WTC11 (cell line): Measurements from ENCODE around the gene LIFR. TPM values are rescaled to one million over a fixed set of nuclear protein-coding genes. Genes with fewer than 3 reads are reported as not detected.
"Not testable (repeated sequence)": the region's sequence is repeated elsewhere in the genome, so short reads cannot be mapped to it uniquely, and the experiment has no call there.

Experiments used
- ATAC-seq: fragments of 200-7000 bp; cut with Tn5 transposase; 2 replicates; pipeline ENCODE4 v1.10.0; 2021; ENCODE audit warnings: mild to moderate bottlenecking, moderate library complexity
- CTCF ChIA-PET: fragments of 300-600 bp; sonication (Branson Sonifier 250); formaldehyde crosslinking; loops from one replicate; lab custom pipeline; 2021; ENCODE audit warnings: antibody characterized with exemption; lab: Charles Lee
- POLR2A ChIA-PET: fragments of 350-600 bp; sonication (Branson Sonifier 250); formaldehyde crosslinking; loops from one replicate; lab custom pipeline; 2021; ENCODE audit warnings: antibody characterized with exemption; lab: Charles Lee
- DNase-seq: peaks from one replicate; pipeline ENCODE4 v3.0.0; 2021; ENCODE audit warnings: low spot score
- H3K27ac Mint-ChIP-seq: 2 replicates; pipeline ENCODE4 v1.8.0; 2021; ENCODE audit warnings: mixed read lengths
- H3K27me3 Mint-ChIP-seq: 2 replicates; pipeline ENCODE4 v1.8.0; 2021; ENCODE audit warnings: low read depth, mild to moderate bottlenecking, moderate library complexity, mixed read lengths
- H3K36me3 Mint-ChIP-seq: 2 replicates; pipeline ENCODE4 v1.8.0; 2021; ENCODE audit warnings: mixed read lengths
- H3K4me1 Mint-ChIP-seq: 2 replicates; pipeline ENCODE4 v1.8.0; 2022; ENCODE audit warnings: mixed read lengths
- H3K4me3 Mint-ChIP-seq: 2 replicates; pipeline ENCODE4 v1.8.0; 2021; ENCODE audit warnings: mild to moderate bottlenecking, moderate library complexity, mixed read lengths
- H3K9me3 Mint-ChIP-seq: 2 replicates; pipeline ENCODE4 v1.8.0; 2021; ENCODE audit warnings: mixed read lengths
- ESRRA ChIP-seq: sonication (generic); formaldehyde crosslinking; IDR thresholded peaks from 2 replicates; pipeline ENCODE4 v1.8.1; 2022; ENCODE audit warnings: mild to moderate bottlenecking, missing genetic modification reagents, borderline replicate concordance
- FOXK1 ChIP-seq: sonication (generic); formaldehyde crosslinking; IDR thresholded peaks from 2 replicates; pipeline ENCODE4 v1.8.0; 2022; ENCODE audit warnings: mild to moderate bottlenecking, moderate library complexity, missing genetic modification reagents
- HMGA2 ChIP-seq: fragments of 250-450 bp; sonication (Bioruptor Pico); IDR thresholded peaks from 2 replicates; pipeline ENCODE4 v1.4.0; 2021; ENCODE audit warnings: mild to moderate bottlenecking, moderate library complexity
- IRF1 ChIP-seq: sonication (generic); formaldehyde crosslinking; IDR thresholded peaks from 2 replicates; pipeline ENCODE4 v1.8.0; 2023; ENCODE audit warnings: missing genetic modification reagents
- NFE2L1 ChIP-seq: sonication (generic); formaldehyde crosslinking; IDR thresholded peaks from 2 replicates; pipeline ENCODE4 v1.8.1; 2023; ENCODE audit warnings: missing genetic modification reagents
- NR1H2 ChIP-seq: sonication (generic); formaldehyde crosslinking; IDR thresholded peaks from 2 replicates; pipeline ENCODE4 v1.9.0; 2021; ENCODE audit warnings: mild to moderate bottlenecking, moderate library complexity, missing genetic modification reagents
- NR3C1 ChIP-seq: sonication (generic); formaldehyde crosslinking; conservative IDR thresholded peaks from 2 replicates; pipeline ENCODE4 v1.8.1; 2023; ENCODE audit warnings: low read depth, mild to moderate bottlenecking, missing genetic modification reagents
- SOX15 ChIP-seq: fragments of 250-450 bp; sonication (Bioruptor Pico); IDR thresholded peaks from 2 replicates; pipeline ENCODE4 v1.9.0; 2021; ENCODE audit warnings: mild to moderate bottlenecking
- SP1 ChIP-seq: sonication (generic); formaldehyde crosslinking; conservative IDR thresholded peaks from 2 replicates; pipeline ENCODE4 v1.8.1; 2022; ENCODE audit warnings: missing genetic modification reagents
- TCF7 ChIP-seq: sonication (generic); formaldehyde crosslinking; IDR thresholded peaks from 2 replicates; pipeline ENCODE4 v1.8.0; 2022; ENCODE audit warnings: mild to moderate bottlenecking, low read depth, missing genetic modification reagents, moderate library complexity
- TEAD1 ChIP-seq: sonication (generic); formaldehyde crosslinking; IDR thresholded peaks from 2 replicates; pipeline ENCODE4 v1.8.0; 2022; ENCODE audit warnings: mild to moderate bottlenecking, missing genetic modification reagents
- ZNF138 ChIP-seq: sonication (generic); formaldehyde crosslinking; conservative IDR thresholded peaks from 2 replicates; pipeline ENCODE4 v1.8.1; 2022; ENCODE audit warnings: mild to moderate bottlenecking, moderate library complexity, missing genetic modification reagents
- ZNF232 ChIP-seq: sonication (generic); formaldehyde crosslinking; IDR thresholded peaks from 2 replicates; pipeline ENCODE4 v1.8.0; 2022; ENCODE audit warnings: mild to moderate bottlenecking, missing genetic modification reagents
- ZNF263 ChIP-seq: sonication (generic); formaldehyde crosslinking; IDR thresholded peaks from 2 replicates; pipeline ENCODE4 v1.8.1; 2022; ENCODE audit warnings: low read depth, mild to moderate bottlenecking, moderate library complexity, missing genetic modification reagents
- ZNF317 ChIP-seq: sonication (generic); formaldehyde crosslinking; IDR thresholded peaks from 2 replicates; pipeline ENCODE4 v1.8.1; 2023; ENCODE audit warnings: low read depth, mild to moderate bottlenecking, moderate library complexity, missing genetic modification reagents, borderline replicate concordance
- ZNF512 ChIP-seq: sonication (generic); formaldehyde crosslinking; IDR thresholded peaks from 2 replicates; pipeline ENCODE4 v1.8.1; 2022; ENCODE audit warnings: missing genetic modification reagents, borderline replicate concordance
- ZSCAN18 ChIP-seq: fragments of 250-450 bp; sonication (Bioruptor Pico); IDR thresholded peaks from 2 replicates; pipeline ENCODE4 v2.1.2; 2022; ENCODE audit warnings: mild to moderate bottlenecking, moderate library complexity
- total RNA-seq: library from RNA; stranded (reverse); gene quantifications from 3 replicates; pipeline ENCODE4 v1.2.3, GENCODE V29; 2021
- TF ChIP-seq, protein P1 (sequence below): fragments of 250-450 bp; sonication (Bioruptor Pico); IDR thresholded peaks from 2 replicates; pipeline ENCODE4 v1.9.0; 2021; ENCODE audit warnings: moderate library complexity, mild to moderate bottlenecking, inconsistent platforms, borderline replicate concordance
- TF ChIP-seq, protein P2 (sequence below): sonication (generic); formaldehyde crosslinking; IDR thresholded peaks from 2 replicates; pipeline ENCODE4 v1.8.0; 2022; ENCODE audit warnings: mild to moderate bottlenecking, missing genetic modification reagents
- TF ChIP-seq, protein P3 (sequence below): fragments of 250-450 bp; sonication (Bioruptor Pico); IDR thresholded peaks from 2 replicates; pipeline ENCODE4 v1.9.0; 2021; ENCODE audit warnings: mild to moderate bottlenecking, borderline replicate concordance

LIFR gene
- total RNA-seq, 1 experiment from 2014 or later = 14.4 TPM

DNA sequence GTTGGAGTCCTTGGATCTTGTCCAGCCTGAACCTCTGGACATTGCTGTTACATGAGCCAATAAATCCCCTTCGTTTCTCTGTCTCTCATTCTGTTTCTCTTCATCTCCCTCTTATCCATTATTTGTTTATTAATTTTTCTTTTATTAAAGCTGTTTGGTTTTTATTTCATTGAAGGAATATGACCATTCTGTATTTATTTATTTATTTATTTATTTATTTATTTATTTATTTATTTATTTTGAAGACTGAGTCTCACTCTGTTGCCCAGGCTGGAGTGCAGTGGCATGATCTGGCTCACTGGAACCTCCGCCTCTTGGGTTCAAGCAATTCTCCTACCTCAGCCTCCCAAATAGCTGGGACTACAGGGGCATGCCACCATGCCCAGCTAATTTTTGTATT lies 10.9 kb upstream of the LIFR start:
- ATAC-seq, H3K9me3 Mint-ChIP-seq, H3K4me3 Mint-ChIP-seq, H3K36me3 Mint-ChIP-seq, DNase-seq, H3K27me3 Mint-ChIP-seq, POLR2A ChIA-PET, H3K27ac Mint-ChIP-seq, H3K4me1 Mint-ChIP-seq: not testable (repeated sequence)
- TF ChIP-seq HMGA2 (CRISPR knock-in tag) = peak; percentile 65; the same call in 1 of the 2 replicates
- CTCF ChIA-PET = interaction anchor here (1.2 kb wide), 1 partner anchor 126 kb away, joined by 3 read pairs; no protein-coding TSS in a partner anchor

GRCh38 chr5:38563624-38564023 lies 7.2 kb upstream of the LIFR start:
- ChIA-PET CTCF (no interaction called here), POLR2A (no interaction called here)
- Mint-ChIP-seq H3K4me3 (no peak overlapping the region), H3K36me3 (no peaks in the 10 kb centered on the region), H3K9me3 (no peaks in the 10 kb centered on the region), H3K27ac (no peak overlapping the region), H3K4me1 (no peaks in the 10 kb centered on the region), H3K27me3 (no peaks in the 10 kb centered on the region; the same call in 1 of the 2 replicates)
- ATAC-seq (no peak), DNase-seq (no peak)
- TF ChIP-seq TEAD1 (no peak), FOXK1 (CRISPR knock-in tag) (no peak), ZNF317 (CRISPR knock-in tag) (no peak), NR3C1 (CRISPR knock-in tag) (no peak), ZNF512 (CRISPR knock-in tag) (no peak), NFE2L1 (CRISPR knock-in tag) (no peak), IRF1 (CRISPR knock-in tag) (no peak), ZNF138 (CRISPR knock-in tag) (no peak), SP1 (CRISPR knock-in tag) (no peak), ZSCAN18 (no peak), ESRRA (no peak), TCF7 (CRISPR knock-in tag) (no peak), ZNF263 (CRISPR knock-in tag) (no peak), HMGA2 (CRISPR knock-in tag) (no peak)
- TF ChIP-seq, protein P1, sequence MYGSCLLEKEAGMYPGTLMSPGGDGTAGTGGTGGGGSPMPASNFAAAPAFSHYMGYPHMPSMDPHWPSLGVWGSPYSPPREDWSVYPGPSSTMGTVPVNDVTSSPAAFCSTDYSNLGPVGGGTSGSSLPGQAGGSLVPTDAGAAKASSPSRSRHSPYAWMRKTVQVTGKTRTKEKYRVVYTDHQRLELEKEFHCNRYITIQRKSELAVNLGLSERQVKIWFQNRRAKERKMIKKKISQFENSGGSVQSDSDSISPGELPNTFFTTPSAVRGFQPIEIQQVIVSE = no peak
- TF ChIP-seq, protein P2, sequence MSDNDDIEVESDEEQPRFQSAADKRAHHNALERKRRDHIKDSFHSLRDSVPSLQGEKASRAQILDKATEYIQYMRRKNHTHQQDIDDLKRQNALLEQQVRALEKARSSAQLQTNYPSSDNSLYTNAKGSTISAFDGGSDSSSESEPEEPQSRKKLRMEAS (CRISPR knock-in tag) = no peak
- TF ChIP-seq, all 79 proteins: peak for 0

DNA sequence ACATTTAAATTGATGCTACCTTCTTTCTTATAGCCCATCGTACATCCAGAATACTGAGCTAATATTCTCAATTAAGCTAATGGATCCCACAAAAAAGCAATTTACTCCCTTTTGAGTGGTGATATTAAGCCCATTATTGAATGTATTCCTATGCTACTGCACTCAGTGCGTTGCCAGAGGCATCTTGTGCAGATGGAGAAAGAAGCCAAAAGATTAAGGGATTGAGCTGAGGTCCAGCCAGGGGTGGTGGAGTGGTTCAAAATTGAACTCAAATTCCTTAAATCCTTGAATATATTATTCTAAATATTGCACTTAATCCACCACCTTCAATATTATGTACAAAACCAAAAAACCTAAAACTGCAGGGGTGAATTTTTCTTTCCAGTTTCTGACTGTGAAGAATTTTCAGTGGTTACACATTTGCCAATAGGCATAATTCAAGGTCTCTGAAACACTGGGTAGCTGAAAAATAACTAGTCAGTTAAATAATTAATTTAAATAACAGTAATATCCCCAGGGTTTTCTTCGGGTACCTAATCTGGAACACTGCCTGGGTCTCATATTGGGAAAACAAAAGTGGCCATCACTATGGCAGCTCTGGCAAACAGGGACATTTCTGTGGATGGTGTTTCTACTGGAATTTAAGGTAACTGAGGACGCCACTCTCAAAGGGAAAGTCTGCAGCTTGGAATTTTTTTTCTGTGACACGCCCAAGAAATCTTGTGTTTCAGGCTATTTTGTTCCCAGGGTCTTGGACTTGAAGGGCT lies 6.2 kb upstream of the LIFR start:
- Mint-ChIP-seq H3K36me3 (no peaks in the 10 kb centered on the region), H3K27ac (no peak overlapping the region), H3K4me3 (no peak overlapping the region), H3K9me3 (no peaks in the 10 kb centered on the region), H3K4me1 (peaks cover 2% of the 10 kb centered on the region), H3K27me3 (peaks cover under 1% of the 10 kb centered on the region; the same call in 1 of the 2 replicates)
- no peak for DNase-seq
- CTCF ChIA-PET = interaction anchor here (0.9 kb wide), 1 partner anchor 121 kb away, joined by 4 read pairs; no protein-coding TSS in a partner anchor
- ATAC-seq = no peak
- POLR2A ChIA-PET = no interaction called here
- TF ChIP-seq SOX15 (CRISPR knock-in tag) = no peak
- TF ChIP-seq ZNF512 (CRISPR knock-in tag) = no peak
- TF ChIP-seq, protein P3, sequence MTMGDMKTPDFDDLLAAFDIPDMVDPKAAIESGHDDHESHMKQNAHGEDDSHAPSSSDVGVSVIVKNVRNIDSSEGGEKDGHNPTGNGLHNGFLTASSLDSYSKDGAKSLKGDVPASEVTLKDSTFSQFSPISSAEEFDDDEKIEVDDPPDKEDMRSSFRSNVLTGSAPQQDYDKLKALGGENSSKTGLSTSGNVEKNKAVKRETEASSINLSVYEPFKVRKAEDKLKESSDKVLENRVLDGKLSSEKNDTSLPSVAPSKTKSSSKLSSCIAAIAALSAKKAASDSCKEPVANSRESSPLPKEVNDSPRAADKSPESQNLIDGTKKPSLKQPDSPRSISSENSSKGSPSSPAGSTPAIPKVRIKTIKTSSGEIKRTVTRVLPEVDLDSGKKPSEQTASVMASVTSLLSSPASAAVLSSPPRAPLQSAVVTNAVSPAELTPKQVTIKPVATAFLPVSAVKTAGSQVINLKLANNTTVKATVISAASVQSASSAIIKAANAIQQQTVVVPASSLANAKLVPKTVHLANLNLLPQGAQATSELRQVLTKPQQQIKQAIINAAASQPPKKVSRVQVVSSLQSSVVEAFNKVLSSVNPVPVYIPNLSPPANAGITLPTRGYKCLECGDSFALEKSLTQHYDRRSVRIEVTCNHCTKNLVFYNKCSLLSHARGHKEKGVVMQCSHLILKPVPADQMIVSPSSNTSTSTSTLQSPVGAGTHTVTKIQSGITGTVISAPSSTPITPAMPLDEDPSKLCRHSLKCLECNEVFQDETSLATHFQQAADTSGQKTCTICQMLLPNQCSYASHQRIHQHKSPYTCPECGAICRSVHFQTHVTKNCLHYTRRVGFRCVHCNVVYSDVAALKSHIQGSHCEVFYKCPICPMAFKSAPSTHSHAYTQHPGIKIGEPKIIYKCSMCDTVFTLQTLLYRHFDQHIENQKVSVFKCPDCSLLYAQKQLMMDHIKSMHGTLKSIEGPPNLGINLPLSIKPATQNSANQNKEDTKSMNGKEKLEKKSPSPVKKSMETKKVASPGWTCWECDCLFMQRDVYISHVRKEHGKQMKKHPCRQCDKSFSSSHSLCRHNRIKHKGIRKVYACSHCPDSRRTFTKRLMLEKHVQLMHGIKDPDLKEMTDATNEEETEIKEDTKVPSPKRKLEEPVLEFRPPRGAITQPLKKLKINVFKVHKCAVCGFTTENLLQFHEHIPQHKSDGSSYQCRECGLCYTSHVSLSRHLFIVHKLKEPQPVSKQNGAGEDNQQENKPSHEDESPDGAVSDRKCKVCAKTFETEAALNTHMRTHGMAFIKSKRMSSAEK (CRISPR knock-in tag) = no peak
- TF ChIP-seq TEAD1 = no peak
- TF ChIP-seq ZNF232 = no peak
- TF ChIP-seq NR1H2 (CRISPR knock-in tag) = no peak
